ENCODE measurements around the gene TBX1.

The TBX1 gene

DNA sequence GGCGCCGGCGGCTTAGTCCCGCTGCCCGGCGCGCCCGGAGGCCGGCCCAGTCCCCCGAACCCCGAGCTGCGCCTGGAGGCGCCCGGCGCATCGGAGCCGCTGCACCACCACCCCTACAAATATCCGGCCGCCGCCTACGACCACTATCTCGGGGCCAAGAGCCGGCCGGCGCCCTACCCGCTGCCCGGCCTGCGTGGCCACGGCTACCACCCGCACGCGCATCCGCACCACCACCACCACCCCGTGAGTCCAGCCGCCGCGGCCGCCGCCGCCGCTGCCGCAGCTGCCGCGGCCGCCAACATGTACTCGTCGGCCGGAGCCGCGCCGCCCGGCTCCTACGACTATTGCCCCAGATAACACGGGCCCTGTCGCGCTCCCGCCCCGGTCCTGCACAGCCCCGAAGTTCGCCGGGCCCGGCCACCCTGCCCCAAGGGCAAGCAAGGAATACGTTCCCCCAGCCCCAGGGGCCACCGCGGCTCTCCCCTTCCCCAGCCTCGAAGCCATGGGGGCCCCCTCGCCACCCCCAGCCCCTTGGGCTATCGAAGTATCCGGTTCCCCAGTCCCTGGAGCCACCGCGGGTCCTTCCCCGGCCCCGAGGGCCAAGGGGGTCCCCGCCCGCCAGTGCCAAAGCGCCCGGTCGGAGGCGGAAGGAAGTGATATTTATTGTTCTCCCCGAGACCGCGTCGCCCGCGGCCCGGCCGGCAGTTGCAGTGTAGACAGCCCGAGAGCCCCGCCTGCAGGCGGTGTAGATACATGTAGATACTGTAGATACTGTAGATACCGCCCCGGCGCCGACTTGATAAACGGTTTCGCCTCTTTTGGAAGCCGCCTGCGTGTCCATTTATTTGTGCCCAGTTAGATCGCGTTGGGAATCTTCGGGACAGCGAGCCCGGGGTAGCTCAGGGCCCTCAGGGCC is 6.2 kb downstream of the TBX1 start:
- no peak overlapping the region for H3K27ac ChIP-seq
- TF ChIP-seq, protein P1, sequence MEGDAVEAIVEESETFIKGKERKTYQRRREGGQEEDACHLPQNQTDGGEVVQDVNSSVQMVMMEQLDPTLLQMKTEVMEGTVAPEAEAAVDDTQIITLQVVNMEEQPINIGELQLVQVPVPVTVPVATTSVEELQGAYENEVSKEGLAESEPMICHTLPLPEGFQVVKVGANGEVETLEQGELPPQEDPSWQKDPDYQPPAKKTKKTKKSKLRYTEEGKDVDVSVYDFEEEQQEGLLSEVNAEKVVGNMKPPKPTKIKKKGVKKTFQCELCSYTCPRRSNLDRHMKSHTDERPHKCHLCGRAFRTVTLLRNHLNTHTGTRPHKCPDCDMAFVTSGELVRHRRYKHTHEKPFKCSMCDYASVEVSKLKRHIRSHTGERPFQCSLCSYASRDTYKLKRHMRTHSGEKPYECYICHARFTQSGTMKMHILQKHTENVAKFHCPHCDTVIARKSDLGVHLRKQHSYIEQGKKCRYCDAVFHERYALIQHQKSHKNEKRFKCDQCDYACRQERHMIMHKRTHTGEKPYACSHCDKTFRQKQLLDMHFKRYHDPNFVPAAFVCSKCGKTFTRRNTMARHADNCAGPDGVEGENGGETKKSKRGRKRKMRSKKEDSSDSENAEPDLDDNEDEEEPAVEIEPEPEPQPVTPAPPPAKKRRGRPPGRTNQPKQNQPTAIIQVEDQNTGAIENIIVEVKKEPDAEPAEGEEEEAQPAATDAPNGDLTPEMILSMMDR (IDR thresholded peaks at IDR 0.05) = peak; percentile 32; the same call in 1 of the 2 replicates
- TF ChIP-seq ZFX (IDR thresholded peaks at IDR 0.05; ENCODE audit: borderline replicate concordance) = no peak

DNA sequence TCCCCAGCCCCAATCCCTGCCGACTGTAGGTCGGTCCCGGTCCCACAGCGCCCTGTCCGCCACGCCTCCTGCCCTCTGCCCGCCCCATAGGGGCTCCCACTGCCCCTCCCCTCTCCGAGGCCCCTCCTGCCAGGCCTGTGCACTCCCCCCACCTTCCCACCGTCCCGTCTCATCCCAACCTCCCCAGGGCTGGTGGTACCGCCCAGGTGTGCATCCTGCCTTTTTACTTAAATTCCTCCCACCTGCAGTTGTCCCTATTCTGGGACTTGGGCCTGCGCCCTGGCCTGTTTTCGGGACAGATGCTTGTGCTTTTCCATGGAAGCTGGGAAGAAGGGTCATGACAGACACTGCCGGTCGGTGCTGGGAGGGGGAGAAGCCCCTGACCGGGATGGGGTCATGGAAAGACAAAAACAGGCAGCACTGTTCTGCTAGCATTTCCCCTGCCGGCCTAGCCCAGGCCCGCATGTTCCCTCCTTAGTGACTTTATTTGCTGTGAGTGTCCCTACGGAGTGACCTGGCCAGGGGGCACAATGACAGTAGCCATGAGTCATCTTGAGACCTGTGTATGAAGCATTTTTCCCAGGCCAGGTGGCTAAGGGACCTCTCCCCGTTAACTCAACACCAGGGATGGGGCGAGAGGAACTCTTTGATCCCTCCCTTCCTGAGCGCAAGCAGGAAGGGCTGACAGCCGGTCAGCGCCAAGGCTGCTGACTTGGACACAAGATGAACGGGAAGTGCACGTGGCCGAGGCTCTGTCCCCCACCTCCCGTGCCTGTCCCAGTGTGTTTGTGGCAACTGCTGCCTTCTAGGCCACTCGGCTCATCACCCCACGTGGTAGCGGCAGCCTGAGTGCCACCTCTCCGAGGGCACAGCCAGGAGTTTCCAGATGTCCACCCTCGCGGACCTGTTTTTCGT is 7.1 kb downstream of the TBX1 start:
- H3K27ac ChIP-seq = no peak overlapping the region

DNA sequence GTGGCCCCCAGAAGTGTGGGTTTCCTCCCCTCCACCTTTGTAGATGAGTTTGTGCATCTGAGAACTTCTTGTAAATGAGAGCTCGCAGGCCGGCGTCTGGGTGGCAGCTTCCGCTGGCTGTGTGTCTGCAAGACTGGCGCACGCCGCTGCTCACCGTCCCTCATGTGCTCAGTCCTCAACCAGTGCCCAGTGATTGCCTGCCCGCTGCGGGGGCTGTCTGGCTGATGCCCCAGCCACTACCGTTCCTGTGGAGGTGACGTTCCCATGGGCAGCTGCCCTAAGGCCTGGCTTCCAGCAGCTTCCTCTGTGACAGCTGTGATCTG is 8.8 kb downstream of the TBX1 start:
- TF ChIP-seq, protein P1 (IDR thresholded peaks at IDR 0.05) = no peak
- TF ChIP-seq ZFX (IDR thresholded peaks at IDR 0.05; ENCODE audit: borderline replicate concordance) = no peak

More for the DNA sequence above, 7.1 kb downstream of the TBX1 start:
- TF ChIP-seq, protein P1 (IDR thresholded peaks at IDR 0.05) = no peak; the same call in 1 of the 2 replicates
- no peak for TF ChIP-seq ZFX (IDR thresholded peaks at IDR 0.05; ENCODE audit: borderline replicate concordance)

DNA sequence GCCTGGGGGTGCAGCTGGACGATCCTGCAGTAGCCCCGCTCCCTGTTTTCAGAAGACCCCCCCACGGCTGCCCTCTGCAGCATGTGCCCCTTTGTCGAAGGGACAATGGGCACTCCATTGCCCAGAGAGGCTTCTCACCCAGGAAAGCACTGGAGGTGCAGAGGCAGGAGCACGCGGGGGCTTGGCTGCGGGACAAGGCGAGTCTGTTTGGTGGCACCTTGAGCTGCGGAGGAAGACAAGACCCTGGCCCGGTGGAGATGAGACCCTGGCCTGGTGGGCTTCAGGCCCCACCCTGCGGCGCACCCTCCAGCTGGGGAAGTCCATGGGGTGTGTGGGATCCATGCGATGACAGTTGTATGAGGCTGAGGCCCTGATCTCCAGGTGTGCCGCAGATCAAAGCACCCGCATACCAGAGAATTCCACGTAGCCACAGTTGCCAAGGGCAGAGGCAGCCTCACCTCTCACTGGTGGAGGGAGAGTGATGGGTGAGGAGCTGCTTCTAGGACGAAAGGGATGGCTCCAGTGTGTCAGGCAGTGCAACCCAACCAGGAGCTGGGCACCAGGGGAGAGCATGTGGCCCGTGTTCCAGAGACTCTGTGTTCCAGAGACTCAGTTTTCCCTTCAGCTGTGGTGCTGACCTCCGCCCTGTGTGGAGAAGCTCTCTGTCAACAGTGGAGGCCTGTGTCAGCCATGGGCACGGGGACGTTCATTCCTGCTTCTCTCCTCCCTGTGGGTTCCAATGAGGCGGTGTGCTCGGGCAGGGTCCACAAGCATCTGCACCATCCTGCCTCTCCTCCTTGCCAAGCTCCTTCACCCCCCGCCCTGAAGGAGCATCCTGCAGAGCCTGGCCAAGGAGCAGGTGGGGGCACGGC is 10.0 kb downstream of the TBX1 start:
- no peak for TF ChIP-seq ZFX (IDR thresholded peaks at IDR 0.05; ENCODE audit: borderline replicate concordance)
- TF ChIP-seq, protein P1 (IDR thresholded peaks at IDR 0.05) = no peak
- H3K27ac ChIP-seq = no peak overlapping the region

More for the DNA sequence above, 8.8 kb downstream of the TBX1 start:
- H3K27ac ChIP-seq = no peak overlapping the region

DNA sequence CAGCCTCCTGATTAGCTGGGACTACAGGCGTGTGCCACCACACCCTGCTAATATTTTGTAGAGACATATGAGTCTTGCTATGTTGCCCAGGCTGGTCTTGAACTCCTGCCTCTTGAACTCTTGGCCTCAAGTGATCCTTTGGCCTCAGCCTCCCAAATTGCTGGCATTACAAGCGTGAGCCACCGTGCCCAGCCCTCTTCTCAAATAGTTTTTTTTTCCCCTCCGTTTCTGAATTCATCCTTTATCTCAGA is 11.8 kb downstream of the TBX1 start:
- H3K27ac ChIP-seq = no peak overlapping the region
- no peak for TF ChIP-seq ZFX (IDR thresholded peaks at IDR 0.05; ENCODE audit: borderline replicate concordance)
- TF ChIP-seq, protein P1 (IDR thresholded peaks at IDR 0.05) = no peak

DNA sequence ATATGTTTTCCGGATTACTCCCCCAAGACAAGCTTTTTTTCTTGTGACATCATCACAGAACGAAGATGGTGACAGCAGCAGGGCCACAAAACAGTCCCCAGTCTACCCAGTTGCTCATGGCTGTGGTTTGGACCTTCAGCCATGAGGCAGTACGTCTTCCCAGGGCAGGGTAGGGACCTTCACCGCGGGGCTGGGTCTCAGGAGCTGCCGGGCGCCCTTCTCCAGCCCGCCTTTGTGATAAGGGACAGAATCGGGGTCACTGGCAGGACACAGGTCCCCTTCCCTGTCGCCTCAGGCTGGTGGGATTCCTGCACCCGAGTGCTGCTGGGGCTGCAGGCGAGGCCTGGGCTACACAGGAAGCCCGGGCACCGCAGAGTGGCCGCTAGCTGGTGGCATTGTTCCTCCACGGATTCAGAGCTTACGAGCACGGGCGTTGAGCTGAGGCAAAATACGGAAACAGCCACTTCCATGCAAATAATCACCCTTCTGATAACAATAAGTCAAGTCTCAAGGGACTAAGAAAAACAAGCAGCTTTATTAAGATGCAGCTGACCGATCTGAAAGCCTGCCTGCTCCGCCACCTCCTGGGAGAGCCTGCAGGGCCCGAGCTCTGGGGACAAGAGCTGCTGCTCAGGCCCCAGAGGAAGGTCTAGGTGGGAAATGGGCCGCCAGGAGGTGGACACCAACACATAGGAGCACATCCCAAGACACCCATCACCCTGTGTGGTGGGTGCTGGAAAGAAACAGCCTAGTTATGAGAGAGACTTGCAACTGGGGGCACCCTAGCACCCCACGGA is 12.3 kb downstream of the TBX1 start:
- no peak overlapping the region for H3K27ac ChIP-seq
- TF ChIP-seq, protein P1 (IDR thresholded peaks at IDR 0.05) = no peak
- TF ChIP-seq ZFX (IDR thresholded peaks at IDR 0.05; ENCODE audit: borderline replicate concordance) = no peak

All from 22Rv1 (cell line).